ENCODE data around the gene MED4.
A peak's percentile ranks its signal among the peaks of the same experiment; 100 is the strongest.

The MED4 gene, protein sequence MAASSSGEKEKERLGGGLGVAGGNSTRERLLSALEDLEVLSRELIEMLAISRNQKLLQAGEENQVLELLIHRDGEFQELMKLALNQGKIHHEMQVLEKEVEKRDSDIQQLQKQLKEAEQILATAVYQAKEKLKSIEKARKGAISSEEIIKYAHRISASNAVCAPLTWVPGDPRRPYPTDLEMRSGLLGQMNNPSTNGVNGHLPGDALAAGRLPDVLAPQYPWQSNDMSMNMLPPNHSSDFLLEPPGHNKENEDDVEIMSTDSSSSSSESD

DNA sequence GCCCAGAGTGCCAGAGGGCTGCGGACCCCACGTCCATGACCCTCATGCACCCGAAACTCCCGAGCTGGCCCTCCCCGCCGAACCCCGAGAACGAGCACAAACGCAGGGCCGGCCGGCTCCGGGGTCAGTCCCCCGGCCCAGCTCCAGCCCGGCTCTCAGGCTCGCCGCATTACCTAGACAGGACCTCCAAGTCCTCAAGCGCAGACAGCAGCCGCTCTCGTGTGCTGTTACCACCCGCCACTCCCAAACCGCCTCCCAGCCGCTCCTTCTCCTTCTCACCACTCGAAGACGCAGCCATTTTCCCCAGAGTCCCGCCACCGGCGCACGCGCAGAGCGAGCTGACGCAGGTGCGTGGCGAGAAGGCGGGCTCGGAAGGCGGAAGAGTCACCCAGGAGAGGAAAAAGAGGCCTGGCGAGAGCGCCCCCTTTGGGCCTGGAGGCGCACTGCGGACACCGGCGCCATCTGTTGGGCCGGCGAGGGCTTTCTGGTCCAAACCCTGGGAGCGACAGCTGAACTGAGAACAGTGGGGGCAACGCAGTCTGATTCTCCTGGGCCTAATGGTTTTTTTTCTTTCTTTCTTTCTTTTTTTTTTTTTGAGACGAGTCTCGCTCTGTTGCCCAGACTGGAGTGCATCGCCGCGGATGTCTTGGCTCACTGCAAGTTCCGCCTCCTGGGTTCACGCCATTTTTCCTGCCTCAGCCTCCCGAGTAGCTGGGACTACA is at the start of gene MED4:
Gene MED4 (minus strand): TSS at position 324 of the 722 bp plus-strand sequence. CDS start 26 bp downstream, at position 298.
- peak; percentile 98 for DNase-seq (ENCODE audit: low spot score)

DNA sequence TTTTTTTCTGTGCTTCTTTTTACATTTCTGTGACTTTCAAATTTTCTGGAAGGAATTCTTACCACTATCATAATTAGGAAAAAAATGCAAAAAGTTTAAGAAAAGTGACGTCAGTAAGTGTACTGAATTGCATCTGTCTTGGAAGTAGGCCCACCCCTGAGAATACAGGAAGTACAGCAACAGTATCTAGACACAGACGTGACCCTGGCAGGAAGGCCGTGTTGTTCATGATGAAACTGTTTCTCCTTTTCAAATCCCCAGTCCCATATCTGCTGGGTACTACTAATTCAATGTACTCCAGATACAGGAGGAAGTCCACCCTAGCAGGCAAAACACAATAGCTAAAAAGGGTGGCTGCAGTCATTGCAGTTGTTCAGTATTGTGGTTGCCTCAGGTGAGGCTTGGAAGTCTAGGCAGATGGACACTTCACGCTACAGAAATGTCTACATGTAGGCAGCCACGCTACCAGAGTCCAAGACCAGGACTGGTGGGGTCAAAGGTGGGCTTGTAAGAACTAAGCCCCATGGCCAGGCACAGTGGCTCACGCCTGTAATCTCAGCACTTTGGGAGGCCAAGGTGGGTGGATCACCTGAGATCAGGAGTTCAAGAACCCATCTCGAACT is 49.6 kb upstream of the MED4 start:
- no peak for DNase-seq (ENCODE audit: low spot score)

DNA sequence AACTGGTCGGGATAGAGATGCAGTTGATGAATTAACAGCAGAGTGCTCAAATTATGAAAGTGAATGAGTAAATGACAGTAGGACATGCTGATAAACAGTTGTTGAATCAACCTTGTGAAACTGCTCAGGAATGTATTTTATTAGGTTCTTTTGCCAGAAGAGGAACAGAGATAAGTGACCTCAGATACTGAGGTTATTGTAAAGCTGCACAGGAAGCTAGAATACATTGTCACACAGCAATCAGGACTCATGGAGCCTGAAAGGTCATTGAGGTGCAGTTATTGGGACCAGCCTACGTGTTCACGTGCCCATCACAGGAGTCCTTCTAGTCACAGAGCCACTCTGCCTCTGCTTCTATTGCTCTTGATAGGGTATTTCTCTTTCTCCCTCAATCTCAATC is 47.5 kb upstream of the MED4 start:
- no peak for DNase-seq (ENCODE audit: low spot score)

DNA sequence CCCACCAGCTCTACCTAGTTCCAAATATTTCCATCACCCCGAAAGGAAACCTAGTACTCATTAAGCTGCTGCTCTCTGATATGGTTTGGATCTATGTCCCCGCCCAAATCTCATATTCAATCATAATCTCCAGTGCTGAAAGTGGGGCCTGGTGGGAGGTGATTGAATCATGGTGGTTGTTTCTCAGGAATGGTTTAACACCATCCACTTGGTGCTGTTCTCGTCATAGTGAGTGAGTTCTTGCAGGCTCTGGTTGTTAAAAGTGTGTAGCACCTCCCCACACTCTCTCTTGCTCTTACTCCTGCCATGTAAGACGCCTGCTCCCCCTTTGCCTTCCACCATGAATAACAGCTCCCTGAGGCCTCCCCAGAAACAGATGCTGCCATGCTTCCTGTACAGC is 43.4 kb upstream of the MED4 start:
- no peak for DNase-seq (ENCODE audit: low spot score)

DNA sequence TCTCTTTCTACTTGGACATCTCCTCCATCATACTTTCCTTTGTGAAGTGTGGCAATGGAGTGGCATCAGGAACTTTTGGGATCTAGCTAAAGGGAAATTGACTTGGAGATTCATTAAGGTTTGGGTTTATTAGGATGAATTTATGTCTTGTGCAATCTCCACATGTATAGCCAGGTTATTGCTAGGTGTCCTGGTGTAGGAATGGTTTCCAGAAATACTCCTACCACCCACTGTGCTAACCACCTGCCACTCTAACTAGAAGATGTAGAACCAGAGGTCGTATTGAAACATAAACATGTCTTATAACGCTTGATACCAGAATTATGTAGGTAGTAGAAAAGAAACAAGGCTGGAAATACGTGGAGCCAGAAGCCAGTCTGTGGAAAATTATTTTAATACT is 38.1 kb upstream of the MED4 start:
- DNase-seq (ENCODE audit: low spot score): no peak

DNA sequence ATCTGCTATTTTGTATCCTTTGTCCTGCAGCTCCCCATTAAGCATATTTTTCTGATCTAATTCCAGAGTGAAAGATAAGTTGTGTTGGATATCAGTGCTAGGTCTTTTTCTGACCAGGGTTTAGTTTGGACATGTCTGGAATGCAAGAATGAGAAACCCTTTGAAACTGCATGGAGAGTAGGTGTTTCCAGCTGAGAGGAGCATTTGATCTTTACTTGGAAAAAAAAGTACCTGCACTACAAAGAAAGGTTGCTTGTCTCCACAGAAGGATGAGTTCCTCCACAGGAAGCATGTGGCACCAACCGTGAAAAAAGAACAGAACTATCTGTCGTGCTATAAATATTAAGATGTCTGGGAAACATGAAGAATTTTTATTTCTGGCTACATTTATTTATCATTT is 36.6 kb upstream of the MED4 start:
- no peak for DNase-seq (ENCODE audit: low spot score)

DNA sequence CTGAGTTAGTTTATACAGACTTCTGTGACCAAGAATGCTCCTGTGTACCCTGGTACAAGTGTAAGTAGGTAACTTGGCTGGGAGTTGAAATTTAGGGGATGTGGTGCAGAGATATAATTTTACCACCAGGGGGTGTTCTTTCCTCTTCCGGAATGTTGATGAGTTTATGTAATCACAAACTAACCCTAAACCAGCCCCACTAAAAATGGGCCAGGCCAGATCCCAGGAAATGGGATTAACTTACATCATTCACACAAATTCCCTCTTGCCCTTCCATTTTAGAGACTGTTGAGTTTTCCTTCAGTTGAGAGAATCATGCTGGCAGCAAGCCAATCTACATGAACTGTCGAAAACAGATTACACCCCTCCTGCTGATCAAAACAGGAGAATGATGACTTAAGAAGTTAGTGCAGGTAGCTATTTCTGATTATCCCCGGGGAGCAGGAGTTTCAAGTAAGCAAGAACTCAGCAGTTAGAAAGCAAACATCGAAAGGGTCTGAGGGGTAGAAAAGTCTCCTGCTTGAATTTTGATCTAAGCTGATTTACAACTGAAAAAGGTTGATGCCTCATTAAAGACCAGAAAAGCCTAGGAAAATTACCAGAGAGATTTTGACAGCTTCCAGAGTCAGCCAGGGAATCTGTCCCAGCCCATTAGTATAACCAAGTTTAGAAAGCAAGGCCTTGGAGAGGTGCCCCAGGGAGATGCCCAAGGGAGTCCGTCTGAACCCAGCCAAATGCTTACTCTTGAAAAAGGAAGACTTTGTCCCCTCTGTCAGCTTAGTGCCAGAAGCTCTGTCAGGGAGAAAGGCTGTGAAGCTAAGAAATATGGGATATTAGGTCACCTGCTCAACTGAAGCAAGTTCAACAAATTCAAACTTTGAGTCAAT is 32.3 kb upstream of the MED4 start:
- DNase-seq (ENCODE audit: low spot score): peak; percentile 80

DNA sequence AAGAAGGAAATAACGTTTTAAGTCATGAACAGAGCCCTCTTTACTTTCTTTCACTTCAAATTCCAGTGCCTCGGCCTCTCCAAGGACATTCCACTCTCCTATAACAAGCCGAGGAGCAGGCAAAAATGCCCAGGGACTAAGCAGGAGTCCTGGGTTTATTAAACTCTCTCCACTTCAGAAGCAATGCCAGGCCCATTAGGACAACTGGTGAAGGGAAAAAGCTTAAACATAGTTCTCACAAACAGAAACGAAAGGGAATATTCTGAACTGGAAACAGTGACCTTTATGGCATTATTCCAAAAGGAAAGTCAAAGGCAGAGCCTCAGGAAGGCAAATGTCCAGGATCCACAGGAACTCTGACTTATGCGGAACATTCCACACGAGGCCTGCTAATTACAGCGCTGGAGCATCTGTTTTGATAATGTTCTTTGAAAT is 30.9 kb upstream of the MED4 start:
- DNase-seq (ENCODE audit: low spot score): no peak

DNA sequence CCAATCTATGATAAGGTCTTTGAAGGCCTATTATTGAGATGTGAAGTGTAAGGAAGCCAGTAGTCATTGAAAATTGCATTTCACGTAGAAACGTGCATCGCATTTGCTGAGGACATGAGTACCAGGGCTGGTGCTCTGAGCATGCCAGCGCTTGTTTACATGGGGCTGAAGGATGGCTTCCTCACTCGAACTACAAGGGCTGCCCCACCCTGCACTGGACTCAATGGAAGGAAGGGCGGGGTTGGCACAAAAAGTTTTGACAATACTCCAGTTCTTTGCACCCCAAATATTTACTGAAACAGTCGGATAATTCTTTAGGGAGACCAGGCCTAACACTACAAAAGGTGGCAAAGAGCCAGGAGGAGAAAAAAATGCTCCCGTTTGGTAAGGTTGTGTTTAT is 28.9 kb upstream of the MED4 start:
- no peak for DNase-seq (ENCODE audit: low spot score)

DNA sequence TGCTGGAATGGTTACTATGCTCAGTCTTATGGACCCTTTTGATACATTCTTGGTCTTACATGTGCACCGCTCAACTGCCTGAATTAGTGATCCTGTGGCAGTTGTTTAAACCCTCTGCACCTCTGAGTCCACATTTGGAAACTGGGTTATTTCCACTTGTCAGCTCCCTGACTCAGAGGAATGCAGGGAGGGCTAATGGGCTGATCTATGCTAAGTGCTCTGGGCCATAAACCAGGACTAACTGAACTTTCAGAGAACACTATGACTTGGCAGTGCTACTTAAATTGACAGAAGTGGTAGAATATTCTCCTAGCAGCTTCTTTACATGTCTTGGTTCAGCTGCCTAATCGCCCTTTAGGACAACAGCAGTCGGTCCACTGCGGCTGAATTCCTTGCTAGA is 26.8 kb upstream of the MED4 start:
- DNase-seq (ENCODE audit: low spot score): no peak

DNA sequence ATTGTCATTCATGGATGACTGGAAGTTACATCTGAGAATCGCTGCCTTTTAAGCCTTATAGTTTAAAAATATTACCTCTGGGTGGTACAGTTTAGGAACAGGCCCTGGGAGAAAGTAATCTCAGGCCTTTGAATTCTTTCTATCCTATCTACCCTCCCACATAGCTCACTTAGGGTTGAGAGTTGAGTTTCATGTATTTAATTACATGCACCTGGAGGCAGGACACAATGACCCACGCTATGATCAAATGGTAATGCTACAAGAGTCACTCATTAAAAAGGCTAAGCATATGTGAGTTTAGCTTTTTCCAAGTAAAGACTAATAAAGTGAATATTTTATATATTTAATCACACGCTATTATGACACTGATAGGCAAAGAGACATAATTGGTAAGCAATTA is 25.3 kb upstream of the MED4 start:
- DNase-seq (ENCODE audit: low spot score): no peak

DNA sequence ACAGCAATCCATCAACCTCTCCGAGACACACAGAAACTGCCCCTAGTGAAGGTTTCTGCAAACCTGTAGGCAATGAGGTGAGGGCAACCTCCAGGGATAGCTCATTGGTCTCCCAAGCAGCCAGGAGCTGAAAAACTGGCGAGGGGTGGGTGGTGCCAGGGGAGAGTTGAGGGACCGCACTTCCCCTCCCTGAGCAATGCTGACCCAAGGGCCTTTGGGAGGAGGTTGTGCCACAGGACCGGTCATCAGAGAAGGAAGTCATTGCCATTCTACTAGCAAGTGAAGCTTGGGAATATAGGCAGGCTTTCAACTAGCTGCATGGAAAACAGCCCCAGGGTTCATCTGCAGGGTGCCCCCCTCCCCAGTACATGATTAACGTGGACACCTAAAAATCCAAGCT is 23.1 kb upstream of the MED4 start:
- DNase-seq (ENCODE audit: low spot score): no peak

DNA sequence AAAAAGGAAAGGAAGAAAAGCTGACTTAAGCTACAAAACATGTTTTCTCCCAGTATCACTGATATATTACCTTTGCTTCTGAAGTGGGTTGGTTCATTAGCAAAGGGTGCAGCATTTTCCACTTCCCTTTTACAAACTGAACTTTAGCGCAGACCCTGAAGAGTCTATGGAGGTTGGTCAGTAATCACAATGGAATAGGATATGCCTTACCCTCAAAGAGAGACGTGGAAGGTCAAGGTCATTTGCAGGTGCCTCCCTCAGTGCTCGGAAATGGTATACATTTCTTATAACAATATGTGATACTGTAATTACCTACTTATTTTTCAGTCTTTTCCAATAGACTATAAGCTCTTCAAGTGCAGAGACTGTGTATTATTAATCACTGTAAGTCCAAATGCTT is 21.9 kb upstream of the MED4 start:
- DNase-seq (ENCODE audit: low spot score): no peak

DNA sequence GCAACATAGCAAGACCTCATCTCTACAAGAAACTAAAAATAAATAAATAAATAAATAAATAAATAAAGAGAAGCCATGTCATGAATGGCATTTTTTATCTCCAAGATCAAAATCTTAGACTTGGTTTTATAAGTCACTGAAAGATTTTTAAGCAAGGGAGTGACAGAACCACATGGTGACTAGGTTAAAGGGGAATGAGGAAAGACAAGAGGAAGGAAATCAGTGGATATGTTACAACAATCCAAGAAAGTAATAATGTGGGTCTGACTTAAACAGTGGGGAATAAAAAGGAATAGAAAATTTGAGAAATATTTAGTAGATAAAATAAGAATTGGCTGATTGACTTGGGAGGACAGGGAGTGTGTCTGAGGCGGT is 18.8 kb upstream of the MED4 start:
- no peak for DNase-seq (ENCODE audit: low spot score)

DNA sequence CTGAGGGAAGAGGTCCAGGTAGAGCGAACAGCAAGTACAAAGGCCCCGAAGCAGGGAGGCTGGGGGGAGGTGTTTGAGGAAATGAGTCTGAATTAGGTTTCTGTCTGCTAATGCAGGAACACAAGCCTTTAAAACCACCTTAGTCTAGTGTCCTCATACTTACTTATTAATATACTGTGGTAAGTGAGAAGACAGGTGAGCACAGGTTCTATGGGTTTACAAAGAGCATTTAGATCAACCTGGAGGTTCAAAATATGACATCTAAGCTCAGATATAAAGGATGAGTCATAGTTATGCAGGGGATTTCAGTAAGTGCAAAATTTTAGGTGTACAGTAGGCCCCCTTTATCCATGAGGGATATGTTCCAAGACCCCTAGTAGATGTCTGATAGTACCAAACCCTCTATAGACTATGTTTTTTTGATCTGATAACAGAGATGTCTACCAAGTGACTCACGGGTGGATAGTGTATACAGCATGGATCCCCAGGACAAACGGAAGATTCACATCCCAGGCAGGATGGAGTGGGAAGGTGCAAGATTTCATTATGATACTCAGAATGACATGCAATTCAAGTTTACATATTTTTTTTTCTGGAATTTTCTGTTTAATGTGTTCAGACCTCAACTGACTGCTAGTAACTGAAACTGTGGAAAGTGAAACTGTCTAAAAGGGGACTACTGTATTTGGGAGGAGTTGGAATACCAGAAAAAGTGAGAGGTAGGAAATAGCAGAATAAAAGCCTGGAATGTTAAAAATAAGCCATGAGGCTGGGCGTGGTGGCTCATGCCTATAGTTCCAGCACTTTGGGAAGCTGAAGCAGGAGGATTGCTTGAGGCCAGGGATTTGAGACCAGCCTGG is 18.2 kb upstream of the MED4 start:
- DNase-seq (ENCODE audit: low spot score): no peak

DNA sequence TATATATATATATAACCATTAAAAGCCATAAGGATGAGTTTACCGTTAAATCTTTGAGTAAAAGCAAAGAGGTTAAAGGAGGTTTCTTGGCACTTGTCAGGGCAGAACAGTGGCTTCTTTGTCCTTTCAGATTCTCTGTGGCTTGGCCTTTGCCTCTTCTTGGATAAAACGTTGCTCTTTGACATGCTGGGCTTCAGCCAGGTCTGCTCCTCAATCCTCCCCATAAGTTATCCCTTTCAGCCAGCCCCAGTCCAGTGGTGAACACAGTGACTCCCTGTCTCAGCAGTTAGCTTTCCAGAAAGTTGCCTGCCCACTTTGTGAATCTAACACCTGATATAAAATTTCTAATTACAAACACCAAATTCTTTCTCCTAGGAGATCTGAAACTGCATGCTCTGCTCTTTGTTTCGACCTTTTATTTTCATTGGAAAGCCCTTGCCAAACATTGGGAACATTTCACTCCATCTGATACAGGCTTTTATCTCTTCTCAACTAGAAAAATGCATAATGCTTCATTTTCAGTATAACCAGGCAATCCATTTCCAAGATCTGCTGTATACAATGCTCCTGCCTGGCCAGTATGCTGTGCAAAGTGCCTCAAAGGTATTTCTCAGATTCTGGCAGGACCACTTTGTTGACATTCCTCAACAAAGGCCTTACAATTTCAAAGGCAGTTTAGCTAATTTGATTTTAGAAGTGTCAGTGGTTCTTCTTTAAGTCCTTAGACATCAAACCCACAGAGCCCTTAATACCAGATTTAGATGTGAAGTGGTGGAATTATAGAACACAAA is 16.2 kb upstream of the MED4 start:
- DNase-seq (ENCODE audit: low spot score): no peak

DNA sequence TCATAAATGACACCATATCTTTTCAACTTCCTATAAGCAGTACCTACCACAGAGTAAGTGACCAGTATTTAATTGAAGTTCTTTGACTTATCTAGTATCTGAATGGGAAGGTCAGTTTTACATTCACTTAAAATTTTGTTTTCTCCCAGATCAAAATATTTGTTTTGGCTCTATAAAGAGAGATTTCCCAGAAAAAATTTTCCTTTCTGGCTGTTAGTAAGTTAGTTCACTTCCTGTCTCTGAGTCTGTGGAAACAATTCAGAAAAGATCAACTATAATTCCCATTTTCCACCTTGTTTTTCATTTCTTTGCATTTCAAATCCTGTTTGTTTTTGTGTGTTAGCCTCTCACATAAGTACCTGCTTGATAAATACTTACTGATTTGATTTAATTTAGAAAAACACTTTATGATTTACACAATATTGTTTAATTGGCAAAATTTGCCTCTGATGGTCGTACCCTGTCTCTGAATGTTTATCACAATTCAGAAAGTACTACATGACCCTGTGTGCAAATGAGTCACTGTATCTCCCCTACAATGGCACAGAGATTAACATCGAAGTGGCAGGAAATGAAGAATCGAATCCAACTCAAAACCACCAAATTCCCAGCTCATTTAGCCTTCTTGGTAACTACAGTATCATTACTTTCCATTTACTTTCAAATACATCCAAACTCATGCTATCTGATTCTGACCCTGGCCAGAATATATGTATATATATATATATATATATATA is 15.4 kb upstream of the MED4 start:
- no peak for DNase-seq (ENCODE audit: low spot score)

DNA sequence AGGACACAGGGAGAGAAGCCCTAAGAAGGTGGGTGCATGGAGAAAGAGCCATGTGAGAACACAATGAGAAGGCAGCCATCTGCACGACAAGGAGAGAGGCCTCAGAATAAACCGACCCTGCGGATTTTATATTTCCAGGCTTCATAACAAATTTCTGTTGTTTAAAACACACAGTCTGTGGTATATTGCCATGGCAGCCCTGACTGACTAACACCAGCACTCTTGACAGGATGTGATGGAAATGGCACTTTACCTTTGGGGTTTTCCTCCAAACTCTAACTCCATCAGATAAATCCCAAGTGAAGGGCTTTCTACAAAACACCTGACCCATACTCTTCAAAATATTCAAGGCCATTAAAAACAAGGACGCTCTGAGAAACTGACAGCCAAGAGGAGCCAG is 13.2 kb upstream of the MED4 start:
- DNase-seq (ENCODE audit: low spot score): no peak

DNA sequence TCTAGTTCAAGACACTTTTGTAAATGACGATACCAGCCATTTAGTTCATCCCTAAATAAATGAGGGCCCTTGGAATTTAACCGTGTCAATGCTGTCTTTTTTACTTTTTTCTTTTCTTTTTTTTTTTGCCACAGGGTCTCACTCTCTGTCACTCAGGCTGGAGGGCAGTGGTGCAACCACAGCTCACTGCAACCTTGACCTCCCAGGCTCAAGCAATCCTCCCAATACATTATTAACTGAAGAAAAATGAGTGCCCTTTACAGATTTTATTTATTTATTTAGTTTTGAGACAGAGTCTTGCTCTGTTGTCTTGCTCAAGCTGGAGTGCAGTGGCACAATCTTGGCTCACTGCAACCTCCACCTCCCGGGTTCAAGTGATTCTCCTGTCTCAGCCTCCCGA is 2.9 kb upstream of the MED4 start:
- no peak for DNase-seq (ENCODE audit: low spot score)

DNA sequence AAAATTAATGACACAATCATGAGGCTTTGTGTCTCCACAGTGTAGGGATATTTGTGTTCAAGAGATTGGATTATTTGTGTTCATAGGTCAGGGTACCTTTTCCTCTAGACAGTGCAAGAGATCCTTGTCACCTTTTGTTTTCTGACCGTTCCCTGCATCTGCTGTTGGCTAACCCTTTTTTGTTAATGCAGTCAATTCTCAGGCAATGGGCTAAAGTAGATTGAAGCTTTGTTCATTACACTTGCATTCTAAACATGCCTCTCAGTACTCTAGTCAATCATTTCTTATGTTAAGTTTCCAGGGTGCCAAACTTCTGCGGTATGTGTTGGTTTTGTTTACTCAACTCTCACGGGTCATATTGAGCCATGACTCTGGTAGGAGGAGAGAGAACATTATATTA is 1.8 kb upstream of the MED4 start:
- no peak for DNase-seq (ENCODE audit: low spot score)
